Fibroblast of lung (primary cell): ENCODE results near the gene CD2AP. TPM values are rescaled to one million over a fixed set of nuclear protein-coding genes. Genes with fewer than 3 reads are reported as not detected.

ENCODE experiments used
- DNase-seq, 2 donors: peaks; one replicate each; pipeline versions ENCODE4 v3.0.0 to v3.0.0-alpha.2; 2010; ENCODE audit warnings: low read depth in 2 of 2
- H2AFZ ChIP-seq: 2 replicates; pipeline ENCODE4 v1.5.1; 2012; ENCODE audit warnings: low read length, control low read depth, inconsistent platforms
- H3K27ac ChIP-seq: 2 replicates; pipeline ENCODE4 v1.5.1; 2011; ENCODE audit warnings: low read length, control low read depth; ENCODE audit not compliant: insufficient read depth
- H3K27me3 ChIP-seq: 2 replicates; pipeline ENCODE4 v1.5.1; 2011; ENCODE audit warnings: mild to moderate bottlenecking, low read length; ENCODE audit not compliant: control insufficient read depth, insufficient read depth
- H3K36me3 ChIP-seq: 2 replicates; pipeline ENCODE4 v1.5.1; 2011; ENCODE audit warnings: low read length; ENCODE audit not compliant: control insufficient read depth, insufficient read depth
- H3K4me1 ChIP-seq: 2 replicates; pipeline ENCODE4 v1.5.1; 2011; ENCODE audit warnings: low read length; ENCODE audit not compliant: control insufficient read depth, insufficient read depth; ENCODE audit errors: extremely low read depth
- H3K4me2 ChIP-seq: 2 replicates; pipeline ENCODE4 v1.5.1; 2011; ENCODE audit warnings: low read length, control low read depth; ENCODE audit not compliant: insufficient read depth; ENCODE audit errors: extremely low read depth
- H3K4me3 ChIP-seq, 4 experiments: fragments of 200-600 bp in 1 of 4; sonication (generic) in 1 of 4; replicated peaks in 1 of 4; 2 replicates each; pipeline ENCODE4 v1.5.1; 2011 to 2016; ENCODE audit warnings: low read length in 4 of 4, low read depth in 3 of 4, mild to moderate bottlenecking in 3 of 4, control low read depth in 2 of 4, inconsistent platforms in 1 of 4, mixed read lengths in 1 of 4; ENCODE audit not compliant: insufficient read depth in 1 of 4; ENCODE audit errors: control extremely low read depth in 1 of 4
- H3K79me2 ChIP-seq: 2 replicates; pipeline ENCODE4 v1.5.1; 2012; ENCODE audit warnings: mild to moderate bottlenecking, low read length, inconsistent platforms; ENCODE audit not compliant: control insufficient read depth, insufficient read depth
- H3K9ac ChIP-seq: 2 replicates; pipeline ENCODE4 v1.5.1; 2011; ENCODE audit warnings: mild to moderate bottlenecking, low read length, control low read depth; ENCODE audit not compliant: insufficient read depth
- H3K9me3 ChIP-seq: 2 replicates; pipeline ENCODE4 v1.5.1; 2012; ENCODE audit warnings: low read depth, low read length; ENCODE audit not compliant: control insufficient read depth, insufficient read depth
- H4K20me1 ChIP-seq: 2 replicates; pipeline ENCODE4 v1.5.1; 2011; ENCODE audit warnings: low read length; ENCODE audit not compliant: control insufficient read depth, insufficient read depth; ENCODE audit errors: extremely low read depth
- CTCF ChIP-seq, 2 donors: IDR thresholded peaks in 1 of 2; conservative IDR thresholded peaks in 1 of 2; 1 replicate in 1 of 2; 2 replicates in 1 of 2; pipeline ENCODE4 v1.5.1; 2011 to 2012; ENCODE audit warnings: low read length in 2 of 2, control low read depth in 1 of 2, inconsistent platforms in 1 of 2, low read depth in 1 of 2, mild to moderate bottlenecking in 1 of 2
- EZH2 ChIP-seq: IDR thresholded peaks from 2 replicates; pipeline ENCODE4 v1.5.1; 2012; ENCODE audit warnings: low read length, control low read depth, mild to moderate bottlenecking; ENCODE audit errors: missing control alignments
- polyA plus RNA-seq, 2 donors: library from polyadenylated mRNA; depleted of rRNA in 1 of 2; stranded (reverse) in 1 of 2; unstranded in 1 of 2; fragments of >200 nt; gene quantifications; 2 replicates each; pipeline ENCODE4 v1.2.1, GENCODE V29; 2011 to 2012; ENCODE audit warnings: missing spikeins in 1 of 2
- total RNA-seq: library from RNA; depleted of rRNA; stranded (reverse); fragments of >200 nt; gene quantifications from 2 replicates; pipeline ENCODE4 v1.2.1, GENCODE V29; 2014

Gene CD2AP
- total and polyA plus RNA-seq, 2 donors (not counting 1 experiment from before 2014, with no cell fraction given) = 15.7 to 17.2 TPM

- Histone ChIP-seq H2AFZ (no peak overlapping the region), H4K20me1 (no peaks in the 10 kb centered on the region)
These were observed 93.9 kb downstream of the CD2AP start for GRCh38 chr6:47571488-47571887.

GRCh38 chr6:47573109-47573508 is 95.5 kb downstream of the CD2AP start:
- Histone ChIP-seq H3K9me3 (no peaks in the 10 kb centered on the region), H3K9ac (no peak overlapping the region), H3K4me3 (no peak overlapping the region), H3K4me2 (no peak overlapping the region), H3K27me3 (no peaks in the 10 kb centered on the region), H3K79me2 (no peaks in the 10 kb centered on the region), H2AFZ (no peak overlapping the region), H3K36me3 (no peaks in the 10 kb centered on the region), H4K20me1 (no peaks in the 10 kb centered on the region), H3K4me1 (no peaks in the 10 kb centered on the region), H3K27ac (no peak overlapping the region)
- TF ChIP-seq EZH2 = no peak
- no peak for TF ChIP-seq CTCF (conservative IDR thresholded peaks at IDR 0.05 in 1 of 2, IDR thresholded peaks at IDR 0.05 in 1 of 2; ENCODE audit: low read depth in 1 of 2, low read length in 2 of 2)
- no peak for DNase-seq

More at GRCh38 chr6:47571488-47571887, 93.9 kb downstream of the CD2AP start:
- H3K79me2 ChIP-seq = no peaks in the 10 kb centered on the region
- H3K4me3 ChIP-seq = no peak overlapping the region
- no peak overlapping the region for H3K27ac ChIP-seq
- peak in 1 of 2 donors; percentile 26 for DNase-seq
- H3K9me3 ChIP-seq = no peaks in the 10 kb centered on the region
- no peaks in the 10 kb centered on the region for H3K27me3 ChIP-seq
- no peak overlapping the region for H3K9ac ChIP-seq
- H3K4me1 ChIP-seq = no peaks in the 10 kb centered on the region
- H3K36me3 ChIP-seq = no peaks in the 10 kb centered on the region
- H3K4me2 ChIP-seq = no peak overlapping the region
- TF ChIP-seq CTCF (conservative IDR thresholded peaks at IDR 0.05 in 1 of 2, IDR thresholded peaks at IDR 0.05 in 1 of 2; ENCODE audit: low read depth in 1 of 2, low read length in 2 of 2) = no peak
- no peak for TF ChIP-seq EZH2

DNA sequence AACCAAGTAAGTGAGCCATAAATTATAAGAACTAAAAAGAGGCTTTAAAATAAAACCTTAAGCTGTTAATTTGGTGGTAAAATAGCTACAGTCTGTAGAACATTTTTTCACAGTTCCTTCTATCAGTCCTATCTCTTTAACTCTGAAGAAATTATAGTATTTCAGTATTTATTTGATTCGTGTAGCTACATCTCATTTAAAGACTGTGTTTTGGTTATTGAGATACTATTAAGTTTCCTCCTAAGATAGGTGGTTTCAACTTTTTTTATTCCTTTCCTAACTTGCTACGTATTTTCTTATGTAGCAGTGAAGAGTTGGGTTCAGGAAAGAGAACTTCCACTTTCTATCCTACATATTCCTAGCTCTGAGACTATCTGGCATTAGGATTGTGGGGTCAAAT is 97.2 kb downstream of the CD2AP start:
- no peaks in the 10 kb centered on the region for H3K79me2 ChIP-seq
- TF ChIP-seq CTCF (conservative IDR thresholded peaks at IDR 0.05 in 1 of 2, IDR thresholded peaks at IDR 0.05 in 1 of 2; ENCODE audit: low read depth in 1 of 2, low read length in 2 of 2) = no peak
- TF ChIP-seq EZH2 = no peak
- no peaks in the 10 kb centered on the region for H4K20me1 ChIP-seq
- H3K9me3 ChIP-seq = no peaks in the 10 kb centered on the region
- no peaks in the 10 kb centered on the region for H3K36me3 ChIP-seq
- H3K4me1 ChIP-seq = no peaks in the 10 kb centered on the region
- H3K27me3 ChIP-seq = no peaks in the 10 kb centered on the region
- H3K27ac ChIP-seq = no peak overlapping the region
- H3K9ac ChIP-seq = no peak overlapping the region
- H3K4me3 ChIP-seq = no peak overlapping the region
- DNase-seq = no peak
- H3K4me2 ChIP-seq = no peak overlapping the region
- H2AFZ ChIP-seq = no peak overlapping the region
